ENCODE data around the gene RTF1.

DNA sequence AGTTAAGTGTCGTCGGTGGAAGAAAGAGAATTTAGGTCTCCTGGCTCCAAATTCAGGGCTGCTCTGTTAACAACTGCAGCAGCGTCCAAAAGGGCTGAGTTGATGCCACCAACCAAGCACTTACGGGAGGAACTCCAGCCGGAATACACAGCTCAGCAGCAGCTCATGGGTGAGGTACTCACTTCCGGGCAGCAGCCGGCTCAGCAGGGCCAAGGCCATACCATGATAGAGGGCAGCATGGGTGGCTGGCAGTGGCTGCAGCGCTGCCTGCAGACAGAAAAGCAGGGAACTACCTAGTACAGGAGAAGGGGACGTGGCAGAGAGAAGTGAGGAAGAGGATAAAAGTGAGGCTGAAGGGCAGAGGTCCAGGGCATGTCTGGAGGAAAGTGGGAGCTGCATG is 104.7 kb downstream of the RTF1 start:
- TF ChIP-seq POLR2AphosphoS5 (IDR thresholded peaks at IDR 0.05; ENCODE audit: borderline replicate concordance, low read depth, low read length) = no peak
- no peak for TF ChIP-seq EZH2 (IDR thresholded peaks at IDR 0.05)
- TF ChIP-seq FOXP2 (optimal IDR thresholded peaks at IDR 0.05; ENCODE audit: control extremely low read depth, extremely low read length, insufficient read depth) = no peak

Measured in SK-N-MC (cell line).